HG02798 (cell line): Measurements from ENCODE around the gene FAAP100.

Source experiments
- ATAC-seq: cut with Tn5 transposase; IDR thresholded peaks from one replicate; pipeline ENCODE4 v1.9.1; 2021; ENCODE audit warnings: mild to moderate bottlenecking; ENCODE audit not compliant: unreplicated experiment, poor library complexity

FAAP100 gene

GRCh38 chr17:81527591-81528383 is 24.4 kb downstream of the FAAP100 start, which contains the start of gene FSCN2:
TSS of gene FSCN2 (plus strand) at chr17:81528377. CDS start at chr17:81528532, 155 bp downstream.
- ATAC-seq: no peak

GRCh38 chr17:81526662-81527571 is 25.2 kb downstream of the FAAP100 start:
- ATAC-seq: no peak

DNA sequence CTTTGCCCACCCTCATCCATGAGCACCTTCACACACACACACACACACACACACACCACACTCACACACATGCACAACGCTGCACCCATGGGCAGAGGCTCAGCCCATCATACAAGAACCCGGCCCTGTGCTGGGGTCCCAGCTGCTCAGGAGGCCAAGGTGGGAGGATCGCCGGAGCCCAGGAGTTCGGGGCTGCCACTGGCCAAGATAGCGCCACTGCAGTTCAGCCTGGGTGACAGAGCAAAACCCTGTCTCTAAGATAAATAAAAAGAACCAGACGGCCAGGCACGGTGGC is 27.3 kb downstream of the FAAP100 start:
- no peak for ATAC-seq

- ATAC-seq: no peak
These were observed 27.9 kb downstream of the FAAP100 start for GRCh38 chr17:81524039-81524864.

- no peak for ATAC-seq
These were observed 28.6 kb downstream of the FAAP100 start for GRCh38 chr17:81523402-81524038.

DNA sequence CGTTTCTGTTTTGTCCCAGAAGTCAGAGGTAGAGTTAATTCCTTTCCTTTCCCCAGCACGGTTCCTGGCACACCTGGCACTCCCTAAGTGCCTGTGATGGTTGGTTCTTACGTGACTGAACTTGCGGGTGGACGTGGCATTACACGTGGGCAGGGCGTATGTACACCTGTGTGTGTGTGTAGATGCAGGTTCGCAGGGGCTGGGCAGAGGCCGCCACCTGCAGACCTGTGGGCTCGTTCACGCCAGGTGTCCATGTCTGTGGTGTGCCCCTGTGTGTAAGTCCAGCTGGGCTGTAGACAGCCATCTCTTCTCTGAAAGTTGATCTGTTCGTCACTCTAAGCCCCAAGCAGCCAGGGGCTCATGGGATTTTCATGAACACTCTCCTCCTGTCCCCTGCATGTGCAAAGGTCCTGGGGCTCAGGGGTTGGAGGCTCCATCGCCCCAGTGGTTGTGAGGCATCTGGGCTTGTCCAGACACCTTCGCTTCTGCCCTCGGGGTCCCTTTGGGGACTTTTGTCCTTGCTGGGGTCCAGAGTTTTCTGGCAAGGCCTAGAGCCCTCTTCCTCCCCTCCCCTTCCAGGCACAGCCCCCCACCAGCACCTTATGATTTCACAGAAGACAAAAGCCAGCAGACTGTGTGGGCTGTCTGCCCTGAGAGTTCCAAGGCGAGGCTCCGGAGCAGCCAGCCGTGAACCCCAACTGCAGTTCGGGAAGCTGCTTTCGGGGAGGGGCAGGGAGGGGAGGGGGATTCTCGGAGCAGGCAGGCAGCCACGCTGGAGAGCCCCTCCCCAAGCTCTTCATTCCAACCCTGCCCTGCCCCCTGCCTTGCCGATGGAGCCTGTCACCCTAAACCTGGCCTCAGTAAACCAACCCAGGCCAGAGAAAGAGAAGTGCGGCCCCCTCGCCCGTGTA is 29.4 kb downstream of the FAAP100 start:
- ATAC-seq: no peak

GRCh38 chr17:81520021-81520901 is 31.9 kb downstream of the FAAP100 start:
- no peak for ATAC-seq

GRCh38 chr17:81519284-81520020 is 32.7 kb downstream of the FAAP100 start:
- peak; percentile 19 for ATAC-seq

- ATAC-seq: peak; percentile 25
These were observed 33.3 kb downstream of the FAAP100 start for GRCh38 chr17:81518785-81519283.

GRCh38 chr17:81518113-81518784 is 33.9 kb downstream of the FAAP100 start:
- ATAC-seq: no peak

- peak; percentile 30 for ATAC-seq
These were observed 34.6 kb downstream of the FAAP100 start for GRCh38 chr17:81517339-81518112.

DNA sequence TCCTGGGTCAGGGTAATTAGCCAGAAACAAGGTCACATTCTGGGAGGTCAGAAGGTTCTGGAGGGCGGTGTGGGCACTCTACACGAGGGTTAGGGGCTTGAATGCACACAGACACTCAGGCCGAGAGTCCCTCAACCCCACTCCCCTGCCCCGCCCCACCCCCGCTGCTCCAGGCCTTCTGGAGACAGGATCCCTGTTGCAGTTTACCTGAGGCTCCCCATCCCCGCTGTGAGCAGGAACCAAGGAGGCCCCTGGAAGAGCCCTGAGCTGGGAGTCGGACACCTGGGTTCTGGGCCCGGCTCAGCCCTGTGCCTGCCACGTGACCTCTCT is 35.2 kb downstream of the FAAP100 start:
- no peak for ATAC-seq

GRCh38 chr17:81516439-81516838 is 35.7 kb downstream of the FAAP100 start:
- ATAC-seq: no peak

GRCh38 chr17:81515530-81516041 is 36.6 kb downstream of the FAAP100 start:
- no peak for ATAC-seq

- peak; percentile 26 for ATAC-seq
These were observed 37.2 kb downstream of the FAAP100 start for GRCh38 chr17:81514739-81515529.
